ENCODE results near the gene PADI1.

Gene PADI1

DNA sequence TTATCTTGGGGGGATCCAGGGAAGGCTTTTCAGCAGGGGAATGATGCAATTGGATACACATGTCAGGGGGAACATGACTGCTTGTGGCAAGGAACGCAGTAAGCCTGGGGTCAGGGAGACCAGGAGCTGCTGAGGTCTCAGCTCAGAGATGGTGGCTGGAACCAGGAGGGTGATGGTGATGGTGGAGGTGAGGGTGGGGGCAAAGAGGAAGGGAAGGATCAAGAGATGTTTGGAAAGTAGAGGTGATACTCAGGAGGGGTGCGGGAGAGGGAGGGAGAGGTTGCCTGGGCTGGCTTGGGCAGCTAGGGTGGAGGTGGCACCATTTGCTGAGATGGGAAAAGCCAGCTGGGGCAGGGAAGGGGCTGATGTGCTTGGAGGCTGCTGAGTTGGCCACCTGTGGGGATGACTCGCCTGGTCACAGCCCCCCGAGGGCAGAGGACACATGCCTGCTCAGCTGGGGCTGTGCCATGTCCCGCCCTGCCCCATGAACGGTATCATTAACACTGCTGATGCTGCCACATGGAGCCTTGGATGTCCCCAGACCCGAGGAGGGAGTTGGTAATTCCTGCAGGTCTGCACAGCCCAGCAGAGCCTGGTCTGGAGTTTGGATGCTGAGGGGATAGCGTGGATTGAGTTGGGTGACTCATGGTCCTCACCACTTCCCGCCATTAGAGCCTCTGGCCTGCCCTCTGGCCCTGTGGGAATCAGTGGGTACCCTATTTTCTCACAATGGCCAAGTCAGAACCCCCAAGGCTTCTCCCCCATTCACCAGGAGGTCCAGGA is 6.3 kb upstream of the PADI1 start:
- no peak for DNase-seq (ENCODE audit: low read depth)

DNA sequence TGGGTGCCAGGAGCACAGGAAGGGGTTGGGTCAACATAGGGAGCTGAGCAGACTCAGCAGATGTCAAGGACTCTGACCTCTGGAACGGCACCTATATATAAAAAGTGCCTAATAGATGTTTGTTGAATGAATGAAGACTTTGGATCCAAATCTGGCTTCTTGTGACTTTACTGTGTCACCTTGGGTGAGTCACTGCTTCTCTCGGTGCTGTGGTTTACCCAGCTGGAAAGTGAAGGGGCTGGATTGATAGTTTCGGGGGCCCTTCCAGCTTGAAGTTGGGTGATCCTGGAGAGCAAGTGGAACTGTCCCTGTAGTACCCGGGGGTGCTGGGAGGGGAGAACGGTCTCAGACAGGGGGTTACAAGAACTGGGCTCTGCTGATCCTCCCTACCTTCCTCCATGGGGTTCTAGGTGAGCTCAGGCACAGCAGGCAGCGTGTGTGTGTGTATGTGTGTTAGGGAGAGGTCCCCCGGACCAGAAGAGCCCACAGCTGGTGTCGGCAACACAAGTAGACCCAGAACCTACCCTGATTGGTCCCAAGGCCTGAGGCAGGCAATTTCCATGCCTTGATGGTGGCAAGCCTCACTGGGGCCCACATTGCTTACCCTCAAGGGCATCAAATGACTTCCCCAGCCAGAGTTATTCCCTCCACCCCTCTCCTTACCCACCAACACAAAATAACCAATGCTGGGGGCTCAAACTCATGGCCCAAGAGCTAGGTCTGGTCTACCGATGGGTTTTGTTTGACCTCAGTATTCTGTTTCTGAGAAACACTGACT is 5.5 kb upstream of the PADI1 start:
- DNase-seq (ENCODE audit: low read depth), result no peak

DNA sequence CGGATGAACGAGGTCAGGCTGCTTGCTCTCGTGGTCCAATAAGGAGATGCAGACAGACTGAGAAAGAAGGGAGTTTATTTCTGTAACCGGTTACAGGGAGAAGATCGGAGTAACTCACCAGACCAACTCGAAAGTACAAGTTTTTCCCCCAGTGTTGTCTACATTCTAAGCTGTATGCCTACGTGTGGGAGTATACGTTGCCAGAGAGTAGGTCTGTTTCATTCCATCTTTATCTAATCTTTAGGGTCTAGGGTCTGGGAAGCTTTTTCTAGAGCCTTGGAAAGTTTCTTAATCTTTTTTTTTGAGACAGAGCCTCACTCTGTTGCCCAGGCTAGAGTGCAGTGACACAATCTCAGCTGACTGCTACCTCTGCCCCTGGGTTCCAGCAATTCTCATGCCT is 4.7 kb upstream of the PADI1 start:
- DNase-seq (ENCODE audit: low read depth), result no peak

DNA sequence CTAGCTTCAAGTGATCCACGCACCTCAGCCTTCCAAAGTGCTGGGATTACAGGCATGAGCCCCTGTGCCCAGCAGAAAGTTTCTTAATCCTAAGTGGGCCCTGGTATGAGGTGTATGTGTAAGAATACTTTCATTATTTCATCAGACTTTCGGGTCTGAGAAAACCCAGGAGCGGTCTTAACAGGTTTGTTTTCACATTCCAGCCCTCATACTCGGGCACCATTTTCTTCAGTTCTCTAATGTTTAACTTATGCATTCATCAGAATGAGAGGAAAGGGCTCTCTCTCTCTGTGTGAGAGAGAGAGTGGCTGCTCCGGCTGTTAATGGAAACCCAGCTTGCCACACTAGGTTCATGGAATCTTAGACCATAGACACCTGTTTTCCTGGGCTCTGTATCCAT is 4.2 kb upstream of the PADI1 start:
- no peak for DNase-seq (ENCODE audit: low read depth)

DNA sequence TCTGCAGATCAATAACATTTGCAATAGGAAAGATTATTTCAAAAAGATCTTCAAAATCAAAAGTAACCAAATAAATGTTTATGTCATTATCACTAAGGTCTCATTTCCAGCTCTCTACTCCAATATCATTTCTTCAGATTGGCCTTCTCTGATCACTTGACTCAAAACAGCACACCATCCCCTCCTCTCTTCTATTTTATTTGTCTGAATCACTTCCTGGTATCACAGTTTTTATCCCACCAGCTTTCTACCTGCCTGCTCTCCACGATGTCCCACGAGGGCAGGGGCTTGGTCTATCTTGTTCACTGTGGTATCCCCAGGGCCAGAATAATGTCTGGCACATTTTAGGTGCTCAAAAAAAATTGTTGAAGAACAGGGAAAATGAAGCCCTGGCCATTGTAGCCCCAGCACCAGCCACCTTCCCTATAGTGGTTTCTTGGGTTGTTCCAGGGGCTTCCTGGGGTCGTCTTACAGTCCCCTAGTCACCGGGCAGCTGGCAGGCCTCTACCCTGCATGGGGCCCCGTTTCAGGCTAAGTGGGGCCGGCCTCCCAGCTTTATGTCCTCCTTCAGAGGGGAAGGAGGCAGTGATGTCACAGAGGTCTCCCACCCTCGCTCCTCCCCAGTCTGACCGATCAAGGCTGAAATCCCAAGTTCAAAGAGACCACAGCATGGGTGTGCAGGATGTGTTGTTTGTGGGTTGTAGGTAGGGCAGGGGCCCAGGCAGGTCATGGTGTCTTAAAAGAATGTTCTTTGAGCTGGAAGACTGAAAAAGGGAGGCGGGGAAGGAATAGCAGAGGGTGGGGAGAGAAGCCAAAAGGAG is 3.5 kb upstream of the PADI1 start:
- no peak for DNase-seq (ENCODE audit: low read depth)

DNA sequence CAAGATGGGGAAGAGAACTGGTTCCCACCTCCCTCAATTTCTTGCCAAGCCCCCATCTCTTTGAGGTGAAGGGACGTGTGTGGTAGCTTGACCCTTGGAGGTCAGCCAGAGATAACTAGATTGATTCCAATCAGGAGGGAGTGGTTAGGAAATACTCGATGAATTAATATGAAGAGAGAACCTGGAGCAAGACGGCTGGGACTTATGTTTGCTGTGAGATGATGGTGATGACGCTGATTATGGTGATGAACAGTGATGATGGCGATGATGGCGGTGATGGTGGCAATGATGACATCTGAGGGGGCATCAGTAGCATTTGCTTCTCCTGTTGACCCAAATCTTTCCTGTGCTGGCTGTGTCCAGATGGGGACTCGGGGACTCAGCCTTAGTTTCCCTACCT is 724 bp downstream of the PADI1 start:
- no peak for DNase-seq (ENCODE audit: low read depth)

DNA sequence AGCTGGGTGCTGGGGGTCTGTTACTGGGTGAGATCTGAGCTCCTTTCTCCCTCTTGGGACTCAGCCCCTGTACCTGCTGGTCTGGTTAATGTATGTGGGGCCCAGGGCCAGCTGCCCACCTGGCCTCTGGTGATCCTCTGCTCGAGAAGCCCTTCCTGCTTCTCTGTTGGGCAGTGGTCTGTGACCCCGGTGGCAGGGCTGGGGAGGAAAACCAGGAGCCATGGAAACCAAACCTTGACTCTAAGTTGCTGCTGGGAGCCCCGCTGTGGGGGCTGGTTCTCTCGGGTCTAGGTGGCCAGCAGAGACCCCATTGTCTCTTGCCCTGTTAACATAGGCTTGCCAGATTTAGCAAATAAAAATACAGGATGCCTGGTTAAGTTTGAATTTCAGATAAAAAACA is 1.3 kb downstream of the PADI1 start:
- no peak for DNase-seq (ENCODE audit: low read depth)

DNA sequence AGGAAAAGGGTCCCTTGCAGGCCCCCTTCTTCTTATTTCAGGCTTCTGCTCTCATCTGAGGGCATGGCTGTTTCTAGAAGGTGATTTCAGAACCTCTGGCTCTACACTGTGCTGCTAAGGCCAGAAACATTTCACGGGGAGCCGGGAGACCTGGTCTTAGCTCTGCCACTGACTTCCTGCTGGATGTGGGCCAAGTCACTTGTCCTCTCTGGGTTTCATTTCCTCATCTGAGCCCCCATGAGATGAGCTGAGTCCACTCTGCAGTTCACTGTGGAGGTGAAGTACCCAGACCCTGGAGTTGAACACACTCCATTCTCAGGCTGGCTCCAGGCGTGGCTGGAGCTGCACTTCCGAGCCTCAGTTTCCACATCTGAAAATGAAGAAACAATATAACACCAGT is 2.1 kb downstream of the PADI1 start:
- no peak for DNase-seq (ENCODE audit: low read depth)

DNA sequence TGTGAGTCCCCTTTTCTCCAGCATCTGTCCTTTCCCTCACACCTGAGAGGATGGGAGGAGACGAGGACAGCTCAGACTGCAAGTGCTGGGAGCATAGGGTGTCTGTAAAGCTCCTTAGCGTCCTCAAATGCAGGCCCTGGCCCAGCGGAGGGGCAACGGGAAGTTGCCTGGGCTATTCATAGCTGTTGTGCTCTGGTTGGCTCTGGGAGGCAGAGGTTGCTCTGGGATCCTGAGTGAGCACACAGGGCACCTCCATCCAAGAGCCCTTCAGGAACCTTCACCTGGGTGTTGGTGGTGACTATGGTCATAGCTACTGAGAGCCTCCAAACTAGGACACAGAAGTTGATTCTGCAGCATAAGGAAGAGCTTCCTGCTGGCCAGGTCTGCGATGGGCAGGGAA is 2.6 kb downstream of the PADI1 start:
- DNase-seq (ENCODE audit: low read depth), result no peak

DNA sequence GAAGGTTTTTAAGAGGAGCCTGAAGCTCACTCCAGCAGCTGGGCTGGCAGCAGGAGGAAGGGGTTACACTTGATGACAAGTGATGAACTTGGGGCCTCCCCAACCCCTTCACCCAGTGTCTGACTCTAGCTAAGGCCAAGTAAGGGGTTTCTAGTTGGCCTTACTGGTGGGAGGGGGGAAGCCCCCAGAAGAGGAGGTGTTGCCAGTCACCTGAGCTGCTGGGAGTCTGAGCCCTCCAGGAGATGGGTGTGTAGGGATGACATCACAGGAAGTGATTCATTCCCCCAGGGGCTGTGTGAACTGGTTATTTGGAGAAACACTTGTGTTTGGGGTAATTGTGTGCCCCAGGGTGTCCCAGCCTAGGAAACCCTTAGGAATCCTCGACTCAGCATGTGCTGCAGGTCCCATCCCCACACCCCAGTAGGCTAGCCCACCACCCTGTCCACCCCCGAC is 3.1 kb downstream of the PADI1 start:
- peak; percentile 29 for DNase-seq (ENCODE audit: low read depth)

DNA sequence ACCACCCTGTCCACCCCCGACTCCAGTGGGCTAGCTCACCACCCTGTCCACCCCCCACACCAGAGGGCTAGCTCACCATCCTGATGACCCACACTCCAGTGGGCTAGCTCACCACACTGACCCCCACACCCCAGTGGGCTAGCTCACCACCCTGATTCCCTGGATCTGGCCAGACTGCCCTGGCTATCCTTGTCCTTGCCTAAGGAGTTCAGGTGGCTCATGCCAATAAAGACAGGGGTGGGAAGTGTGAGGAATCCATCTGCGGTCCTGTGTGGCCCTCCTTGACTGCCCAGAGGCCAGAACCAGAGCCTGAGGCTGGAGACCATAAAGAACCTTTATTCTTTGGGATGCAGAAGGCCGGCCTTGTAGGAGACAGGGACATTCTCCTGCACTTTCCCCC is 3.6 kb downstream of the PADI1 start:
- DNase-seq (ENCODE audit: low read depth), result no peak

DNA sequence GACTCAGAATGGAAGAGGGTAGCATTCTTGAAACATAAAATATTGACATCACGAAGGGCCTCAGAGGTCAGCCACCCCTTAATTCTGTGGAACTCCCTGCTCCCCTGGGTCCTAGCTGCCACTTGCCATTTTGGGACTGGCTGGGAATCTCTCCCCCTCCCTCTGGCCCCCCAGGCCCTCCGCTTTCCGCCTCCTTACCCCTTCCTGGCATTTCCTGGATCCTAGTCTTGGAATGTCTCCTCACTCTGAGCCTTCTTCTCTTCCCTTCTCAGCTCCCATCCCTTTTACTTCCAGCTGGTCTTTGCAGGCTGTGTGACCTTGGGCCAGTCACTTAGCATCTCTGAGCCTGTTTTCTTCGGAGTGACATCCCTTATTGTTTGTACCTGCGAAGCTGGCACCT is 4.5 kb downstream of the PADI1 start:
- DNase-seq (ENCODE audit: low read depth), result no peak

DNA sequence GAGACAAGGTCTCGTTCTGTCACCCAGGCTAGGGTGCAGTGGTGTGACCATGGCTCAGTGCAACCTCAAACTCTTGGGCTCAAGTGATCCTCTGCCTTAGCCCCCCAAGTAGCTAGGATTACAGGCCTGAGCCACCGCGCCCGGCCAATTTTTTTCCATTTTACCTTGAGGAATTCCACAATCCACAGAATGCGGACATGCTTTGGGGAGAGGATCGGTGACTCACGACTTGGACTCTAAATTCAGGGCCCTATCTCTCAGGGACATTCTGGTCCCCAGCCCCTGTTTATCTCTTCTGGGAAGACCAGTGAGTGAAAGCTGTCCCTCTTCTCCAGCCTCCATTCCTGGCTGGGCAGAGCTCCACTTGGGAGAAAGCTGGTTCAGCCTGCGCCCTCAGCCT is 5.2 kb downstream of the PADI1 start:
- no peak for DNase-seq (ENCODE audit: low read depth)

DNA sequence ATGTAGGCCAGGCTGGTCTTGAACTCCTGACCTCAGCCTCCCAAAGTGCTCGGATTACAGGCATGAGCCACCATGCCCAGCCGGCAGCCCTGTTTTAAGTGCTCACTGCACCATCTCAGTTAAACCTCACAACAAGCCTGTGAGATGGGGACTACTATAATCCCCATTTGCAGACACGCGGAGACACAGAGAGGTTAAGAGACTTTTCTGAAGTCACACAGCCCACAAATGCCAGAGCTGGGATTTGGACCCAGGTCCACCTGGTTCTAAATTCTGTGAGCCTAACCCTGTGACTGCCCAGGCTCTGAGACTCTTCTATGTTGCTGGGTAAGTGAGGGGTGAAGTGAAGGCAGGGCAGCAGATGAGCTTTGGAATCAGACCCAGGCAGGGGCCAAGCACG is 6.4 kb downstream of the PADI1 start:
- DNase-seq (ENCODE audit: low read depth), result no peak

DNA sequence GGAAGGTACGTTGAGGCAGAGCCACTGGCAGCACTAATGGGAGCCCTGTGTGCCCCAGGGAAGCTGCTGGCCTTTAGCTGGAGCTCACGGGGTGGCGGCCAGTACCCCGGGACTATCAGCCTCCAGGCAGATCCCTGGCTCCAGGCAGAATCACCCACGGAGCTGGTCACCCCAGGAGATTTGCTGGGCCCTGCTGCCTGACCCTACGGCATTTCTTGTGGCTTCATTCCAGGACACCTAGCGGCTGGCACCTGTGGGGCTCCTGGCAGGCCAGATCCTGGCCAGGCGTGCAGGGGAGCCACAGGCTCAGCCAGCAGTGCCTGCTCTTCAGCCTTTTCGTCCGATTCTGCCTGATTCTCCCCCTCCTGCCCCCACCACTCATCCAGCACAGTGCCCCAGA is 7.1 kb downstream of the PADI1 start:
- no peak for DNase-seq (ENCODE audit: low read depth)

DNA sequence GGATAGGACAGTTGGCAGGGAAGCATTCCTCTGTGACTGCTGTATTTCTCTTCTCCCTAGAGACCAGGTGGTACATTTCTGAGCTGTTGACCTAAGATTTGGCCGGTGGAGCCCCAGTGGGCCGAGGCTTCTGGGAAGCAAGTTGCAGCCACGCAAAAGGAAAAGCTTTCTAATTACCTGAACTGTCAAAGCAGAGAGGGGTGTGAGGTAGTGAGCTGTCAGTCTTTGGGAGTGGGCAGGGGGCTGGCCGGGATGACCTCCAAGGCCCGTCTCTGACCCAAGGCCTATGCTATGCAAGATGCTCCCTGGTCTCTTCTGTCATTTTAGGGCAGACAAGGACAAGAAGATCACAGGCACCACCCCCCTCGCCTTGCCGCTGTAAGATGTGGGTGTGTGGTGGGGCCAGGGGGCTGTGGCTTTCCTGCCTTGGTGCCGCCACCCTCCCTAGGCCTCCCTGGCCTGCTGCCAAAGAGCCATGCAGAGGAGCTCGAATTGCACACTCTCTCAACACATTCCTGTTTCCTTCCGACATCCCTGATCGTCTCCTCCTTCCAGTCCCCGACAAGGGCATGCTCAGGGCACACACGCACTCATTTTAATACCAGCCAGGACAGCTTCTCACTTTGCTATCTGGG is 7.7 kb downstream of the PADI1 start:
- DNase-seq (ENCODE audit: low read depth), result peak; percentile 49

DNA sequence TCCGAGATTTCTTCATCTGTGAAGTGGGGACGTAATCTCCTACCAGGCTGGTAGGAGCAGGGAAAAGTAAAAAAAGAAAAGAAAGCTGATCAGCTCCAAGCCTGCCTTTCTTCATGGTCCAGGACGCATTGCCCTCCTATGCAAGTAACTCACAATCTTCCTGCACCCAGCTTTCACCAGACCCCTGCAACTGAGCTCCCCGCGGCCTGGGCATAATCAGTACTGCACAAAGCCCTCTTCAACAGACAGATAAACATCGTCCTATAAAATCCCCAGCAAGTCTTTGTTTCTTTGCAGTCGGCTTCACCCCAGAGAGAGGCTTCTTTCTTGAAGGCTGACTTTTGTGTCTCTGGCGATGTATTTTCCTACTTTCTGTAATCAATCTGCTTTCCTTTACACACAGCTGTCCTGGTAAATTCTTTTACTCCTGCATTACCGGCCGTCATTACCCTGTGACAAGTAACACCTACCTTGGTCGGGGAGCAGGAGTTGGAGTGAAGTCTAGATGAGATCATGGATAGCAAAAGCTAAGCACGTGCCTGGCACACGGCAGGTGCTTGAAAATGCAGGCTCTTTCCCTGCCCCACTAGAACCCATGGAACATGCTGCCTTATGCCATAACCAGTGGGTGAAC is 8.3 kb downstream of the PADI1 start:
- no peak for DNase-seq (ENCODE audit: low read depth)

DNA sequence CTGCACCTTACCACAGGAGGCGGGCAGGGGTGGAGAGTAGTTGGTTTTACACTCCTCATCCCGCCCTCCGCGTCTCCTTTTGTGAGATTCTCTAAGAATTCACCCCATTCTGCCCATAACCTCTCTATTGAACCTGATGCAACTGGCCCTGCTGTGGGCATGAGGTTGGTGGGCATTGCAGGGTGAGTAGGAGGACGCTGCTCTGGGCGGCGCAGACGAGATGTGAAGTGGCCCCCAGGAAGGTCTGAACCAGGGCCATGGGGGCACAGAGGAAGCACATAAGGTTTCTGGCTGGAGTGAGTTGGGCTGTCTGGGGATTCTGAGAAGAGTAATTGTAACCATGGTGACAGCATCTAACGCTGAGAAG is 8.8 kb downstream of the PADI1 start:
- DNase-seq (ENCODE audit: low read depth), result no peak

DNA sequence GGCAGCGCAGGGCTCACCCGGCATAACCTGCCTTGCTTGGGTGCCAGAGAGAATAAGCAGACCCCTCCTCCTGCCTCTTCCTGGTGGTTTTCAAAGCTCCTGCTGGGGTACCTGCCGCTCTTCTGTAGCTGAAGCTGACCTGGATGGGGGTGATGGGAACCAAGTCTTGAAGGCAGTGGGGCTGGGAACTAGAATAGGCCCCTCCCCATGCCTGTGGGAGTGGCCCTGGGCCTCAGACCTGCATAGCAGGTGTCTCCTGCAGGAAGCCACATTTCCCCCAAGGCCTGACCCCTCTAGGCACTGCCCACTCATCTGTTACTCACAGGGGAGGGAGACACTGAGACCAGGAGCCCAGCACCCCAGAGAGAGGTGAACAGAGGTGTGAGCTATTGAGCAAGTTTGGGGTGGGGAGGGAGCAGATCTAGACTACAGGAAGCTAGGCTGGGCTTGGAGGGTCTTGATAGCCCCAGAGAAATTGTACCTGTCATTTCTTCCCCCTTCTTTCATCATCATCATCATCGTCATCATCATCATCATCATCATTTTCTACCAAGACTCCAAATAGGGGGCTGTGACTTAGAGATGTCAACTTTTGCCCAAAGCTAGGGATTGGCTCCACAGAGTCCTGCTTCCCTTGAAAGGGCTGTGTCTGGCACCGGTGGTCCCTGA is 10.1 kb downstream of the PADI1 start:
- no peak for DNase-seq (ENCODE audit: low read depth)

DNA sequence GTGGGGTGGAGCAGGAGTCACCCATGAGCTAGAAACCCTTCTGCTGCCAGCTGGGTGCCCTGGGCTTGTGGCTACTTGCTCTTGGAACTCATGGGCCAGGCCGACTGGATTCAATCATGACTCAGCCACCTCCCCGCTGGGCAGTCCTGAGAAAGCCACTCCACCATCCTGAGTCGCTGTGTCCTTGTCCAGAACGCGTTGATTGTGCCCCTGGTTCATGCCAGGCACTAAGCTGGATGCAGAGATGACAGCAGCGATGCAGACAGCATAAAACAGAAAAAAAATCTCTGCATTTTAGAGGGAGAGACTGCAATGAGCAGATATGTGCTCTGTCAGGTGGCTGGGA is 10.6 kb downstream of the PADI1 start:
- DNase-seq (ENCODE audit: low read depth), result no peak

DNA sequence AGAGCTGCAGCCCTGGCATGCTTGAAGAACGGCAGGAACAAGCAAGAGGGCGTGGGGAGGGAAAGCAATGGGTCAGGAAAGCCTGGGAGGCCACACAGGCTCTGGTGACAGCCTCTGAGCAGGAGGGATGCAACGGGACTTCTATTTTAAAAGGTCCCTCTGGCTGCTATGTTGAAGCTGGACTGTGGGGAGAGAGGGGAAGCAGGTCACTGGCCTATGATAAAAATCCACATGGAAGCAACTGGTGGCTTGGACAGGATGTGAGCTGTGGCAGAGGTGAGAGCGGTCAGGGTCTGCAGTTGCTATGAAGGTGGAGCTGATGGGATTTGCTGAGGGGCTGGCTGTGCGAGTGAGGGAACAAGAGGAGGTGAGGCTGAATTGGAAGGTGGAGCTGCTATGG is 11.2 kb downstream of the PADI1 start:
- DNase-seq (ENCODE audit: low read depth), result no peak

Data from activated gamma-delta T cell treated with anti-CD3 and anti-CD28 coated beads, Interleukin-2, amount 50 U/mL, for 16 hours (primary cell).